ENCODE measurements around the gene PLAAT2. TPM values are rescaled to one million over a fixed set of nuclear protein-coding genes. Genes with fewer than 3 reads are reported as not detected.
"Not testable (repeated sequence)": the region's sequence is repeated elsewhere in the genome, so short reads cannot be mapped to it uniquely, and the experiment has no call there.

PLAAT2 gene
- total and polyA plus RNA-seq, 10 of the 15 experiments (the other 5 are each of a cell fraction or from before 2014, with no cell fraction given) = 4.6 to 25.9 (median 8.6) TPM

DNA sequence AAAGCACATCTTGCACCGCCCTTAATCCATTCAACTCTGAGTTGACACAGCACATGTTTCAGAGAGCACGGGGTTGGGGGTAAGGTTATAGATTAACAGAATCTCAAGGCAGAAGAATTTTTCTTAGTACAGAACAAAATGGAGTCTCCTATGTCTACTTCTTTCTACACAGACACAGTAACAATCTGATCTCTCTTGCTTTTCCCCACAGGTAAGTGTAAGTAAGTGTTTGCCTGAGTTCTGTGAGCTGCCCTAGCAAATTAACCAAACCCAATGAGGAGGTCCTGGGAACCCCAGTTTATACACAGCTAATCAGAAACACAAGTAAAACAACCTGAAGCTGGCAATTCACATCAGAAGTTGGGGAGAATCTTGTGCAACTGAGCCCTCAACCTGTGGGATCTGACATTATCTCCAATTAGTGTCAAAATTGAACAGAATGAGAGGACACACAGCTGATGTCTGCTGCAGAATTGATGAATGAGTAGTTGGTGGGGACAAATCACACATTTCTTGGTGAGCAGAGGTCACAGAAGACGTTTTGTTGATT, 34.4 kb downstream of the PLAAT2 start:
- DNase-seq (ENCODE audit: low read depth, low spot score); H3K27me3 ChIP-seq (replicated peaks in 1 of 2; ENCODE audit: control insufficient read depth in 2 of 2, insufficient read depth in 2 of 2, low read length in 1 of 2); RAD21 ChIA-PET (ENCODE audit: unreplicated experiment); H3K4me2 ChIP-seq (ENCODE audit: control insufficient read depth, insufficient read depth); BruUV-seq (replicated peaks); ATAC-seq; H3K27ac ChIP-seq (ENCODE audit: control insufficient read depth, insufficient read depth); H3K9ac ChIP-seq (ENCODE audit: control insufficient read depth, insufficient read depth, low read length); H3K36me3 ChIP-seq (ENCODE audit: control insufficient read depth in 2 of 2, insufficient read depth in 2 of 2, low read length in 1 of 2); FAIRE-seq; H4K20me1 ChIP-seq (ENCODE audit: control insufficient read depth, insufficient read depth); H3K4me1 ChIP-seq (ENCODE audit: control insufficient read depth, insufficient read depth, low read length); H2AFZ ChIP-seq (ENCODE audit: control insufficient read depth, low read depth, low read length); H3K79me2 ChIP-seq (ENCODE audit: control insufficient read depth, insufficient read depth, low read length); H3K9me3 ChIP-seq (replicated peaks; ENCODE audit: control insufficient read depth, insufficient read depth, low read length); intact Hi-C loops (cut with micrococcal nuclease; ENCODE audit: unreplicated experiment); H3K4me3 ChIP-seq; in situ Hi-C loops (cut with MboI): not testable (repeated sequence)
- CTCF ChIA-PET = interaction anchor here (0.6 to 1.7 kb wide), 2 partner anchors 48 to 229 kb away, joined by 3 to 6 read pairs; no protein-coding TSS in a partner anchor
- SMC1A ChIA-PET (ENCODE audit: uncharacterized antibody, unreplicated experiment) = interaction anchor here (1.0 to 1.4 kb wide), 2 partner anchors 9 to 51 kb away, joined by 3 to 4 read pairs; no protein-coding TSS in a partner anchor
- POLR2A ChIA-PET = interaction anchor here (0.6 kb wide), 1 partner anchor 10 kb away, joined by 3 read pairs; no protein-coding TSS in a partner anchor
- 14% methylated on average over 1 of the region's 3 CpGs for whole genome bisulfite sequencing (ENCODE audit: insufficient coverage, insufficient replicate concordance, low lambda C conversion rate, missing lambda C conversion rate)

DNA sequence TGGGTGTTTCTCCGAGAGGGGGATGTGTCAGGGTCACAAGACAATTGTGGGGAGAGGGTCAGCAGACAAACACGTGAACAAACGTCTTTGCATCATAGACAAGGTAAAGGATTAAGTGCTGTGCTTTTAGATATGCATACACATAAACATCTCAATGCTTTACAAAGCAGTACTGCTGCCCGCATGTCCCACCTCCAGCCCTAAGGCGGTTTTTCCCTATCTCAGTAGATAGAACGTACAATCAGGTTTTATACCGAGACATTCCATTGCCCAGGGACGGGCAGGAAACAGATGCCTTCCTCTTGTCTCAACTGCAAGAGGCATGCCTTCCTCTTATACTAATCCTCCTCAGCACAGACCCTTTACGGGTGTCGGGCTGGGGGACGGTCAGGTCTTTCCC, 35.0 kb downstream of the PLAAT2 start:
- H3K27ac ChIP-seq (ENCODE audit: control insufficient read depth, insufficient read depth); H3K4me3 ChIP-seq; H4K20me1 ChIP-seq (ENCODE audit: control insufficient read depth, insufficient read depth); SMC1A ChIA-PET (ENCODE audit: uncharacterized antibody, unreplicated experiment); H3K27me3 ChIP-seq (replicated peaks in 1 of 2; ENCODE audit: control insufficient read depth in 2 of 2, insufficient read depth in 2 of 2, low read length in 1 of 2); BruUV-seq (replicated peaks); H2AFZ ChIP-seq (ENCODE audit: control insufficient read depth, low read depth, low read length); FAIRE-seq; H3K9ac ChIP-seq (ENCODE audit: control insufficient read depth, insufficient read depth, low read length); RAD21 ChIA-PET (ENCODE audit: unreplicated experiment); DNase-seq (ENCODE audit: low read depth, low spot score); CTCF ChIA-PET; intact Hi-C loops (cut with micrococcal nuclease; ENCODE audit: unreplicated experiment); H3K9me3 ChIP-seq (replicated peaks; ENCODE audit: control insufficient read depth, insufficient read depth, low read length); H3K79me2 ChIP-seq (ENCODE audit: control insufficient read depth, insufficient read depth, low read length); in situ Hi-C loops (cut with MboI); ATAC-seq; H3K4me1 ChIP-seq (ENCODE audit: control insufficient read depth, insufficient read depth, low read length); POLR2A ChIA-PET; H3K36me3 ChIP-seq (ENCODE audit: control insufficient read depth in 2 of 2, insufficient read depth in 2 of 2, low read length in 1 of 2); H3K4me2 ChIP-seq (ENCODE audit: control insufficient read depth, insufficient read depth): not testable (repeated sequence)
- 31% methylated on average over 6 of the region's 11 CpGs for WGBS (ENCODE audit: insufficient coverage, insufficient replicate concordance, low lambda C conversion rate, missing lambda C conversion rate)

All from GM12878 (cell line).